ENCODE data around the gene POU4F2.
"Not testable (repeated sequence)": the region's sequence is repeated elsewhere in the genome, so short reads cannot be mapped to it uniquely, and the experiment has no call there.

The POU4F2 gene

GRCh38 chr4:146654687-146655520, 16.2 kb downstream of the POU4F2 start:
- no peak for DNase-seq

- DNase-seq, result no peak
These were observed 16.8 kb downstream of the POU4F2 start for GRCh38 chr4:146655521-146655856.

GRCh38 chr4:146661367-146661766, 22.7 kb downstream of the POU4F2 start:
- no peak for DNase-seq

GRCh38 chr4:146663968-146664311, 25.2 kb downstream of the POU4F2 start:
- DNase-seq, result not testable (repeated sequence)

- no peak for DNase-seq
These were observed 36.3 kb downstream of the POU4F2 start for GRCh38 chr4:146674829-146675570.
